GM21723 (cell line): Measurements from ENCODE around the gene EVA1A.

Experiments used
- ATAC-seq: cut with Tn5 transposase; IDR thresholded peaks from one replicate; pipeline ENCODE4 v1.9.1; 2021; ENCODE audit warnings: mild to moderate bottlenecking, moderate library complexity; ENCODE audit not compliant: unreplicated experiment

EVA1A gene

GRCh38 chr2:75545922-75546321 lies 14.8 kb downstream of the EVA1A start:
- ATAC-seq = no peak

GRCh38 chr2:75545387-75545786 lies 15.4 kb downstream of the EVA1A start:
- ATAC-seq = no peak

GRCh38 chr2:75543446-75543845 lies 17.3 kb downstream of the EVA1A start:
- no peak for ATAC-seq

GRCh38 chr2:75541430-75541829 lies 19.3 kb downstream of the EVA1A start:
- no peak for ATAC-seq

GRCh38 chr2:75540994-75541393 lies 19.7 kb downstream of the EVA1A start:
- ATAC-seq = no peak

GRCh38 chr2:75539955-75540716 lies 20.6 kb downstream of the EVA1A start:
- ATAC-seq = no peak

- no peak for ATAC-seq
Observed at GRCh38 chr2:75538521-75539490, 21.9 kb downstream of the EVA1A start.

- ATAC-seq = no peak
Observed at GRCh38 chr2:75537658-75538057, 23.1 kb downstream of the EVA1A start.

GRCh38 chr2:75533135-75533534 lies 27.6 kb downstream of the EVA1A start:
- ATAC-seq = no peak

GRCh38 chr2:75532488-75532887 lies 28.3 kb downstream of the EVA1A start:
- ATAC-seq = no peak

- ATAC-seq = no peak
Observed at GRCh38 chr2:75528221-75528977, 32.3 kb downstream of the EVA1A start.

GRCh38 chr2:75527676-75528075 lies 33.1 kb downstream of the EVA1A start:
- ATAC-seq = no peak

GRCh38 chr2:75526842-75527241 lies 33.9 kb downstream of the EVA1A start:
- ATAC-seq = no peak

GRCh38 chr2:75525434-75526310 lies 35.1 kb downstream of the EVA1A start:
- ATAC-seq = no peak

GRCh38 chr2:75524276-75524911 lies 36.3 kb downstream of the EVA1A start:
- ATAC-seq = no peak

GRCh38 chr2:75523313-75524275 lies 37.1 kb downstream of the EVA1A start:
- no peak for ATAC-seq

- no peak for ATAC-seq
Observed at GRCh38 chr2:75522543-75523312, 38.0 kb downstream of the EVA1A start.
